Kidney epithelial cell (primary cell): ENCODE results near the gene DIP2C. TPM values are rescaled to one million over a fixed set of nuclear protein-coding genes. Genes with fewer than 3 reads are reported as not detected.

Source experiments
- DNase-seq: peaks from one replicate; pipeline ENCODE4 v3.0.0-alpha.2; 2010; ENCODE audit warnings: low read depth
- H3K27me3 ChIP-seq: 2 replicates; pipeline ENCODE4 v1.6.0; 2011; ENCODE audit warnings: low read length; ENCODE audit not compliant: control insufficient read depth, insufficient read depth
- H3K36me3 ChIP-seq: 2 replicates; pipeline ENCODE4 v1.5.1; 2011; ENCODE audit warnings: low read length; ENCODE audit not compliant: control insufficient read depth, insufficient read depth
- H3K4me3 ChIP-seq: 2 replicates; pipeline ENCODE4 v1.5.1; 2011; ENCODE audit warnings: low read depth, mild to moderate bottlenecking, control low read depth, low read length
- CTCF ChIP-seq: IDR thresholded peaks from 2 replicates; pipeline ENCODE4 v1.5.1; 2011; ENCODE audit warnings: mild to moderate bottlenecking, moderate library complexity, low read length, control low read depth, inconsistent platforms; ENCODE audit not compliant: insufficient read depth, poor library complexity, severe bottlenecking
- total RNA-seq: library from RNA; depleted of rRNA; stranded (reverse); fragments of >200 nt; gene quantifications from 2 replicates; pipeline ENCODE4 v1.2.3, GENCODE V29; 2015

DIP2C gene
- total RNA-seq, 1 donor from 2014 or later = 19.2 TPM

DNA sequence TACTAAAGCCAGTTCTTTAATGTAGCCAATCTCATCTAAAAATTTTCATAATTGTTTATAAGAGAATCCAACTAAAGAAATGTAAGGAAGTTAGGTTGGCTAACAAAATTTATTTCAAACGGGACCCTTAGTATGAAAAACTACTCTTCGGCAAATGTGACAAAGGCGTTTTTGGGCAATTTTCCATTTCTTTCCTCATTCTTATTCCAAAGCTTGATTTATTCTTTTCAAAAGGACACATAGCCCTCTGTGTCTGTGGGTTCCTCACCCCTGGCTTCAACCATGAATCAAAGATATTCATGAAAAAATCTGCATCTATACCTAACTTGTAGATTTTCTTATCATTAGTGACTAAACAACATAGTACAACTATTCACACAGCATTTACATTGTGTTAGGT, 358.3 kb downstream of the DIP2C start:
- no peak for DNase-seq
- H3K27me3 ChIP-seq = no peaks in the 10 kb centered on the region
- H3K36me3 ChIP-seq = peaks cover 2% of the 10 kb centered on the region
- no peak for TF ChIP-seq CTCF
- H3K4me3 ChIP-seq = no peak overlapping the region

DNA sequence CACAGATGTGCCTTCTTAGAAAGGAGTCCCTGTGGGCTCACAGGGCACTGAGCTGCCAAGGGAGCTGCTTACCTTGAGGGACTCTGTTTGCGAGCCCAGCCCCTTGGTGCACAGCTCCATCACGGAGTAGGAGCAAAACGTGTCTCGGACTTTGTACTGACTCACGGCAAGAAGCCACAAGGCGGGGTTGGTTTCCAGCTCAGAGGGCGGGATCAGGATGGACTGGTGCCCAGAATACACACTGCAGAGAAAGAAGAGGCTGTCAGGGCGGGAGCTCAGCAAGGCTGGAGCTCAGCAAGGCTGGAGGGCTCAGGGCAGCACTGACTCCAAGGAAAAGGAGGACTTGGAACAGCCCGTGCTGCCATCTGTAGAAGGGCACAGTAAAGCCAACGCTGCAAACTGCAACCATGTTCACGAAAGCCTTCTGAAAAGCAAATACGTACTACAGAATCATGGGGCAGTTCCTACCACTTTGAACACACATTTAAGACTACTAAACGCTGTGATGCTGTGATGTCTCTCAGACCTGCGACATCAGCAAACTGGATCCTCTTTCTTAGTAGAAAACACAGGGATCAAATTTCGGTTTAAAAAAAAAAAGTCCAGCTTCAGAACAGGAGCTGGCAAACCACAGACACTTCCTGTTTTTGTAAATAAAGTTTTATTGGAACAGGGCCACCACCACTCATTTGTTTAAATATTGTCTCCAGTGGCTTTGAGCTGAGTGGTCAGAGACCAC, 359.9 kb downstream of the DIP2C start:
- H3K27me3 ChIP-seq = no peaks in the 10 kb centered on the region
- H3K36me3 ChIP-seq = peaks cover 2% of the 10 kb centered on the region
- peak; percentile 8 for TF ChIP-seq CTCF
- DNase-seq = peak; percentile 81
- H3K4me3 ChIP-seq = no peak overlapping the region

DNA sequence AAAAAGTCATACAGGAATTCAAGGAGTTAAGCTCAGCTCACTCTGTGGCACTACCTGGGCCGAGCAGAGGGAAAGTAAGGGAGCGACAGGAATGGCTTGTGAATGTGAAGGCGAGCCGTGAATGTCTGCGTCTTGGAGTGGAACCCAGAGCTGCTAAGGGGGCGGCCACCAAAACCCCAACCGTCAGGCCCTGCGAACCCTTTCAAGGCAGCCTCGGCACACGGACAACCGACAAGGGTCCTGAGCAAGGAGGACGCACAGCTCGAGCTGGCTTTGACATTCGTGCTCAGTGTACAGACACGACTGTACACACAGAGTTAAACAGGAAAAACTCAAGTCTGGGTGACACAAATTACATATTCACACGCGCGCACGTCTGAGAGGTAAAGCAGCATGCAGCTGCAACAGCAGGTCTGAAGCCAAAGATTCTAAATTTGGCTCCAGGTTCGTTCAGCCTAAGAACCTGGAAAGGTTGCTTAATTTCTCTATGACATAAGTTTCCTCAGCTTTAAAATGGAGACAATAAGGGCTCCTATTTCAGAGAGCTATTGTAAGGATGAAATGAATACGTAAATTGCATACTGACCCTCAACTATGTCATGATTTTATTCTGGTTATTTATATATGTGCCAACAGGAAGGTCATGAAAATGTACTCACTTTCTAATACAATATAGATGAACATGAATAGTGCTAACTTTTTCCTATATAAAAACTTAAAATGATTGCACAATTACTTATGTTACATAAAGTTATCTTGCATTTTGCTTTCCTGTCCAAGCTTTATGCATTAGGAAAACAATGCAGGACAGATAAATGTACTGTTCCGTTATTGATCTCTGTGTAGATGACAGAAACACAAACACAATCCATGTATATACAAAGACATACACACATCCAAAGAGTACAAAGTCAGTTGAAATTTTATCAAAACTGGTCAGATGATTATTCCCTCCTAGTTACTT, 361.3 kb downstream of the DIP2C start:
- H3K27me3 ChIP-seq = no peaks in the 10 kb centered on the region
- peaks cover 2% of the 10 kb centered on the region for H3K36me3 ChIP-seq
- no peak for TF ChIP-seq CTCF
- DNase-seq = no peak
- no peak overlapping the region for H3K4me3 ChIP-seq

- no peak for TF ChIP-seq CTCF
- DNase-seq = no peak
- H3K4me3 ChIP-seq = no peak overlapping the region
Measured at GRCh38 chr10:326894-327635, 362.4 kb downstream of the DIP2C start.

GRCh38 chr10:326350-326749, 363.1 kb downstream of the DIP2C start:
- H3K36me3 ChIP-seq = peaks cover 2% of the 10 kb centered on the region
- no peak for TF ChIP-seq CTCF
- H3K27me3 ChIP-seq = no peaks in the 10 kb centered on the region

More at GRCh38 chr10:326894-327635, 362.4 kb downstream of the DIP2C start:
- H3K36me3 ChIP-seq = peaks cover 2% of the 10 kb centered on the region
- no peaks in the 10 kb centered on the region for H3K27me3 ChIP-seq

More at GRCh38 chr10:326350-326749, 363.1 kb downstream of the DIP2C start:
- no peak for DNase-seq
- no peak overlapping the region for H3K4me3 ChIP-seq
